Liver (tissue), 9 donors: ENCODE measurements around the gene ABCC8. TPM values are rescaled to one million over a fixed set of nuclear protein-coding genes. Genes with fewer than 3 reads are reported as not detected.

ENCODE experiments used
- DNase-seq: peaks from one replicate; pipeline ENCODE4 v3.0.0-alpha.2; 2017; ENCODE audit warnings: low spot score
- H3K27ac ChIP-seq, 2 donors: one replicate each; pipeline ENCODE4 v1.7.0; 2013; ENCODE audit warnings: inconsistent platforms in 2 of 2, low read length in 2 of 2, control low read depth in 1 of 2, low read depth in 1 of 2, mild to moderate bottlenecking in 1 of 2
- H3K27me3 ChIP-seq, 4 donors: one replicate each; pipeline versions ENCODE4 v1.6.1 to v1.7.0; 2013; ENCODE audit warnings: low read length in 3 of 4, inconsistent platforms in 1 of 4, mild to moderate bottlenecking in 1 of 4, moderate library complexity in 1 of 4; ENCODE audit not compliant: control insufficient read depth in 4 of 4, insufficient read depth in 4 of 4
- H3K36me3 ChIP-seq, 4 donors: one replicate each; pipeline versions ENCODE4 v1.6.1 to v1.7.0; 2013; ENCODE audit warnings: low read length in 3 of 4, mild to moderate bottlenecking in 3 of 4, low read depth in 1 of 4, moderate library complexity in 1 of 4; ENCODE audit not compliant: control insufficient read depth in 4 of 4, insufficient read depth in 3 of 4
- H3K4me1 ChIP-seq, 4 donors: one replicate each; pipeline versions ENCODE4 v1.6.1 to v1.7.0; 2013; ENCODE audit warnings: low read length in 3 of 4, mild to moderate bottlenecking in 3 of 4, moderate library complexity in 1 of 4; ENCODE audit not compliant: control insufficient read depth in 4 of 4, insufficient read depth in 4 of 4
- H3K4me3 ChIP-seq, 3 donors: one replicate each; pipeline versions ENCODE4 v1.6.1 to v1.7.0; 2013; ENCODE audit warnings: low read length in 3 of 3, control low read depth in 1 of 3, low read depth in 1 of 3, mild to moderate bottlenecking in 1 of 3
- H3K9ac ChIP-seq, 2 donors: one replicate each; pipeline ENCODE4 v1.7.0; 2013; ENCODE audit warnings: low read length in 2 of 2, mild to moderate bottlenecking in 2 of 2, moderate library complexity in 2 of 2, control low read depth in 1 of 2, low read depth in 1 of 2
- H3K9me3 ChIP-seq, 4 donors: one replicate each; pipeline versions ENCODE4 v1.6.1 to v1.7.0; 2013; ENCODE audit warnings: low read length in 3 of 4; ENCODE audit not compliant: control insufficient read depth in 4 of 4
- EGR1 ChIP-seq, 2 donors: IDR thresholded peaks; 2 replicates each; pipeline ENCODE4 v1.6.1; 2016 to 2018; ENCODE audit warnings: antibody characterized with exemption in 2 of 2, low read depth in 2 of 2
- FOXA1 ChIP-seq: IDR thresholded peaks from 2 replicates; pipeline ENCODE4 v1.6.1; 2016; ENCODE audit warnings: antibody characterized with exemption
- FOXA2 ChIP-seq: IDR thresholded peaks from 2 replicates; pipeline ENCODE4 v1.6.1; 2016; ENCODE audit warnings: antibody characterized with exemption
- GABPA ChIP-seq, 2 donors: IDR thresholded peaks in 1 of 2; conservative IDR thresholded peaks in 1 of 2; 2 replicates each; pipeline ENCODE4 v1.6.1; 2016; ENCODE audit warnings: antibody characterized with exemption in 2 of 2, mild to moderate bottlenecking in 1 of 2, moderate library complexity in 1 of 2
- HNF4A ChIP-seq, 2 donors: conservative IDR thresholded peaks; 2 replicates each; pipeline ENCODE4 v1.6.1; 2016; ENCODE audit warnings: antibody characterized with exemption in 2 of 2, mild to moderate bottlenecking in 2 of 2
- HNF4G ChIP-seq: IDR thresholded peaks from 2 replicates; pipeline ENCODE4 v1.6.1; 2016; ENCODE audit warnings: antibody characterized with exemption
- JUND ChIP-seq, 2 donors: IDR thresholded peaks; 2 replicates each; pipeline ENCODE4 v1.6.1; 2016; ENCODE audit warnings: antibody characterized with exemption in 2 of 2
- NR2F2 ChIP-seq: IDR thresholded peaks from 2 replicates; pipeline ENCODE4 v1.6.1; 2016; ENCODE audit warnings: antibody characterized with exemption
- RAD21 ChIP-seq, 2 donors: IDR thresholded peaks; 2 replicates each; pipeline ENCODE4 v1.6.1; 2016; ENCODE audit warnings: antibody characterized with exemption in 2 of 2, mild to moderate bottlenecking in 2 of 2
- RXRA ChIP-seq, 2 donors: IDR thresholded peaks; 2 replicates each; pipeline ENCODE4 v1.6.1; 2017 to 2018; ENCODE audit warnings: antibody characterized with exemption in 2 of 2, mild to moderate bottlenecking in 1 of 2
- SP1 ChIP-seq: IDR thresholded peaks from 2 replicates; pipeline ENCODE4 v1.6.1; 2018; ENCODE audit warnings: antibody characterized with exemption, mild to moderate bottlenecking
- TAF1 ChIP-seq: conservative IDR thresholded peaks from 2 replicates; pipeline ENCODE4 v1.6.1; 2016; ENCODE audit warnings: antibody characterized with exemption, mild to moderate bottlenecking
- YY1 ChIP-seq: IDR thresholded peaks from 2 replicates; pipeline ENCODE4 v1.6.1; 2016; ENCODE audit warnings: antibody characterized with exemption, mild to moderate bottlenecking
- WGBS: extraction: QIAGEN DNeasy Blood & Tissue Kit; methylation state at CpG from one replicate; pipeline ENCODE4 v1.1.7; 2013; 5-methylcytosine and 5-hydroxymethylcytosine counted together
- polyA plus RNA-seq, 2 donors: library from polyadenylated mRNA; stranded (reverse) in 1 of 2; unstranded in 1 of 2; fragments of 200-250 nt in 1 of 2; fragments of >200 nt in 1 of 2; fragmentation: Nextera tagmentation in 1 of 2; extraction: Ambion mirVana in 1 of 2; gene quantifications; one replicate each; pipeline versions ENCODE4 v1.2.1 to v1.2.3, GENCODE V29; 2013 to 2015
- total RNA-seq, 2 donors: library from RNA; depleted of rRNA; stranded (reverse); fragments of >200 nt; gene quantifications; one replicate each; pipeline ENCODE4 v1.2.3, GENCODE V29; 2014
- TF ChIP-seq, protein P1 (sequence below): IDR thresholded peaks from 2 replicates; pipeline ENCODE4 v1.6.1; 2016; ENCODE audit warnings: antibody characterized with exemption, mild to moderate bottlenecking
- TF ChIP-seq, protein P2 (sequence below): IDR thresholded peaks from 2 replicates; pipeline ENCODE4 v1.6.1; 2016; ENCODE audit warnings: antibody characterized with exemption
- TF ChIP-seq, protein P3 (sequence below): IDR thresholded peaks from 2 replicates; pipeline ENCODE4 v1.6.1; 2016; ENCODE audit warnings: antibody characterized with exemption
- TF ChIP-seq, protein P4 (sequence below): IDR thresholded peaks from 2 replicates; pipeline ENCODE4 v1.6.1; 2016; ENCODE audit warnings: antibody characterized with exemption
- TF ChIP-seq, protein P5 (sequence below): fragments of 150-350 bp; IDR thresholded peaks from 2 replicates; pipeline ENCODE4 v1.5.1; 2017; ENCODE audit warnings: improper control_type of control experiment, low read depth, low read length; ENCODE audit not compliant: missing input control
- donor health status: healthy.
- donor health status: healthy.
- donor health status: healthy.
- donor health status: healthy.
- donor health status: healthy.

ABCC8 gene
- total and polyA plus RNA-seq, 4 donors, result 0.16 to 0.25 TPM; not detected in 2

DNA sequence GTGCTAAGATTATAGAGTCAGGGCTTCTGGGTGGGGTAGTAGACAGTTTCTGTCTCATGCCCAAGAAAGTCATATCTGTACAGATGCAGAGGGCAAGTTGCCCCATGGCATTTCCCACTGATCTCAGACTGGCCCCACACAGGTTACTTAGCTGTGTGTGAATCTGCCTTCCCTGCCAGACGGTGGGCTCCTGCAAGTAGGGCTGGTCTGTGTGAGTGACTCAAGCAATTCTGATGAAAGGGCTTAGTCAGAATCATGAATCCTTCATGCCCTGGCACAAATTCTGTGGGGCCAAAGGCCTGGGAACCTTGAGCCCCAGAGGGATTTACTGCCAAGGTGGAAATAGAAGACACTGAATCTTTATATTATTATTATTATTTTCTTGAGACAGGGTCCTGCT is 37.2 kb upstream of the ABCC8 start:
- no peak for TF ChIP-seq RXRA (IDR thresholded peaks at IDR 0.05)
- no peak for TF ChIP-seq RAD21 (IDR thresholded peaks at IDR 0.05)
- TF ChIP-seq TAF1, result no peak
- TF ChIP-seq SP1, result no peak
- no peak for TF ChIP-seq FOXA2
- no peak for TF ChIP-seq NR2F2
- TF ChIP-seq, protein P1, sequence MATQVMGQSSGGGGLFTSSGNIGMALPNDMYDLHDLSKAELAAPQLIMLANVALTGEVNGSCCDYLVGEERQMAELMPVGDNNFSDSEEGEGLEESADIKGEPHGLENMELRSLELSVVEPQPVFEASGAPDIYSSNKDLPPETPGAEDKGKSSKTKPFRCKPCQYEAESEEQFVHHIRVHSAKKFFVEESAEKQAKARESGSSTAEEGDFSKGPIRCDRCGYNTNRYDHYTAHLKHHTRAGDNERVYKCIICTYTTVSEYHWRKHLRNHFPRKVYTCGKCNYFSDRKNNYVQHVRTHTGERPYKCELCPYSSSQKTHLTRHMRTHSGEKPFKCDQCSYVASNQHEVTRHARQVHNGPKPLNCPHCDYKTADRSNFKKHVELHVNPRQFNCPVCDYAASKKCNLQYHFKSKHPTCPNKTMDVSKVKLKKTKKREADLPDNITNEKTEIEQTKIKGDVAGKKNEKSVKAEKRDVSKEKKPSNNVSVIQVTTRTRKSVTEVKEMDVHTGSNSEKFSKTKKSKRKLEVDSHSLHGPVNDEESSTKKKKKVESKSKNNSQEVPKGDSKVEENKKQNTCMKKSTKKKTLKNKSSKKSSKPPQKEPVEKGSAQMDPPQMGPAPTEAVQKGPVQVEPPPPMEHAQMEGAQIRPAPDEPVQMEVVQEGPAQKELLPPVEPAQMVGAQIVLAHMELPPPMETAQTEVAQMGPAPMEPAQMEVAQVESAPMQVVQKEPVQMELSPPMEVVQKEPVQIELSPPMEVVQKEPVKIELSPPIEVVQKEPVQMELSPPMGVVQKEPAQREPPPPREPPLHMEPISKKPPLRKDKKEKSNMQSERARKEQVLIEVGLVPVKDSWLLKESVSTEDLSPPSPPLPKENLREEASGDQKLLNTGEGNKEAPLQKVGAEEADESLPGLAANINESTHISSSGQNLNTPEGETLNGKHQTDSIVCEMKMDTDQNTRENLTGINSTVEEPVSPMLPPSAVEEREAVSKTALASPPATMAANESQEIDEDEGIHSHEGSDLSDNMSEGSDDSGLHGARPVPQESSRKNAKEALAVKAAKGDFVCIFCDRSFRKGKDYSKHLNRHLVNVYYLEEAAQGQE, result no peak
- TF ChIP-seq, protein P2, sequence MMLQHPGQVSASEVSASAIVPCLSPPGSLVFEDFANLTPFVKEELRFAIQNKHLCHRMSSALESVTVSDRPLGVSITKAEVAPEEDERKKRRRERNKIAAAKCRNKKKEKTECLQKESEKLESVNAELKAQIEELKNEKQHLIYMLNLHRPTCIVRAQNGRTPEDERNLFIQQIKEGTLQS, result no peak
- TF ChIP-seq GABPA (IDR thresholded peaks at IDR 0.05 in 1 of 2, conservative IDR thresholded peaks at IDR 0.05 in 1 of 2), result no peak
- TF ChIP-seq, protein P3, sequence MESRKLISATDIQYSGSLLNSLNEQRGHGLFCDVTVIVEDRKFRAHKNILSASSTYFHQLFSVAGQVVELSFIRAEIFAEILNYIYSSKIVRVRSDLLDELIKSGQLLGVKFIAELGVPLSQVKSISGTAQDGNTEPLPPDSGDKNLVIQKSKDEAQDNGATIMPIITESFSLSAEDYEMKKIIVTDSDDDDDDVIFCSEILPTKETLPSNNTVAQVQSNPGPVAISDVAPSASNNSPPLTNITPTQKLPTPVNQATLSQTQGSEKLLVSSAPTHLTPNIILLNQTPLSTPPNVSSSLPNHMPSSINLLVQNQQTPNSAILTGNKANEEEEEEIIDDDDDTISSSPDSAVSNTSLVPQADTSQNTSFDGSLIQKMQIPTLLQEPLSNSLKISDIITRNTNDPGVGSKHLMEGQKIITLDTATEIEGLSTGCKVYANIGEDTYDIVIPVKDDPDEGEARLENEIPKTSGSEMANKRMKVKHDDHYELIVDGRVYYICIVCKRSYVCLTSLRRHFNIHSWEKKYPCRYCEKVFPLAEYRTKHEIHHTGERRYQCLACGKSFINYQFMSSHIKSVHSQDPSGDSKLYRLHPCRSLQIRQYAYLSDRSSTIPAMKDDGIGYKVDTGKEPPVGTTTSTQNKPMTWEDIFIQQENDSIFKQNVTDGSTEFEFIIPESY, result no peak
- TF ChIP-seq, protein P4, sequence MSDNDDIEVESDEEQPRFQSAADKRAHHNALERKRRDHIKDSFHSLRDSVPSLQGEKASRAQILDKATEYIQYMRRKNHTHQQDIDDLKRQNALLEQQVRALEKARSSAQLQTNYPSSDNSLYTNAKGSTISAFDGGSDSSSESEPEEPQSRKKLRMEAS, result no peak
- TF ChIP-seq EGR1 (IDR thresholded peaks at IDR 0.05; ENCODE audit: low read depth in 2 of 2), result no peak
- TF ChIP-seq YY1, result no peak
- TF ChIP-seq HNF4A (conservative IDR thresholded peaks at IDR 0.05), result no peak
- no peak for TF ChIP-seq JUND (IDR thresholded peaks at IDR 0.05)
- no peak for TF ChIP-seq FOXA1
- TF ChIP-seq HNF4G, result no peak
- no peaks in the 10 kb centered on the region for H3K9me3 ChIP-seq
- no peak overlapping the region for H3K4me3 ChIP-seq
- H3K9ac ChIP-seq, result no peak overlapping the region
- no peak overlapping the region for H3K27ac ChIP-seq
- no peaks in the 10 kb centered on the region for H3K27me3 ChIP-seq
- H3K4me1 ChIP-seq, result no peaks in the 10 kb centered on the region
- WGBS, result 85% methylated on average over 1 of the region's 1 CpG
- DNase-seq, result no peak
- H3K36me3 ChIP-seq, result no peaks in the 10 kb centered on the region

DNA sequence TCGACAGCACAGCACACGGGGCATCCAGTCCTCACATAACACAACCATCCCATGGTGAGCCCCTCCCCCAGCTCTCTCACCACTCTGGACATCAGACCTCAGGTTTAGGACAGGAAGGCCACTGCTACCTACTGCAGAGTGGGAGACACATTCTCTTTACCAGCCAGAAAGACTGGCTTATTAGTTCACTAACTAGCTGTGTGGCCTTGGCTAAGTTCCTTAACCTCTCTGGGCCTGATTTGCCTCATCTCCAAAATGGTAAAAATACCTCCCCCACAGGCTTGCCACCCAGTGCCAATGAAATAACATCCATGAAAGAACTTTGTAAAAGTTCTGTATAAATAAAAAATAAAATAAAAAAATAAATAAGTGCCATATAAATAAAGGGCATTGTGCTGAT is 35.5 kb upstream of the ABCC8 start:
- Histone ChIP-seq H3K27me3 (no peaks in the 10 kb centered on the region), H3K4me1 (no peaks in the 10 kb centered on the region), H3K9me3 (no peaks in the 10 kb centered on the region), H3K4me3 (no peak overlapping the region), H3K36me3 (no peaks in the 10 kb centered on the region), H3K9ac (no peak overlapping the region), H3K27ac (no peak overlapping the region)
- no peak for DNase-seq
- 44% methylated on average over 2 of the region's 2 CpGs for WGBS
- TF ChIP-seq FOXA2 (no peak), NR2F2 (no peak), SP1 (no peak), RAD21 (IDR thresholded peaks at IDR 0.05) (no peak), GABPA (IDR thresholded peaks at IDR 0.05 in 1 of 2, conservative IDR thresholded peaks at IDR 0.05 in 1 of 2) (no peak), JUND (IDR thresholded peaks at IDR 0.05) (no peak), EGR1 (IDR thresholded peaks at IDR 0.05; ENCODE audit: low read depth in 2 of 2) (no peak), HNF4A (conservative IDR thresholded peaks at IDR 0.05) (no peak), RXRA (IDR thresholded peaks at IDR 0.05) (no peak), TAF1 (no peak)
- TF ChIP-seq, protein P3, result no peak
- TF ChIP-seq, protein P2, result no peak
- TF ChIP-seq, protein P5, sequence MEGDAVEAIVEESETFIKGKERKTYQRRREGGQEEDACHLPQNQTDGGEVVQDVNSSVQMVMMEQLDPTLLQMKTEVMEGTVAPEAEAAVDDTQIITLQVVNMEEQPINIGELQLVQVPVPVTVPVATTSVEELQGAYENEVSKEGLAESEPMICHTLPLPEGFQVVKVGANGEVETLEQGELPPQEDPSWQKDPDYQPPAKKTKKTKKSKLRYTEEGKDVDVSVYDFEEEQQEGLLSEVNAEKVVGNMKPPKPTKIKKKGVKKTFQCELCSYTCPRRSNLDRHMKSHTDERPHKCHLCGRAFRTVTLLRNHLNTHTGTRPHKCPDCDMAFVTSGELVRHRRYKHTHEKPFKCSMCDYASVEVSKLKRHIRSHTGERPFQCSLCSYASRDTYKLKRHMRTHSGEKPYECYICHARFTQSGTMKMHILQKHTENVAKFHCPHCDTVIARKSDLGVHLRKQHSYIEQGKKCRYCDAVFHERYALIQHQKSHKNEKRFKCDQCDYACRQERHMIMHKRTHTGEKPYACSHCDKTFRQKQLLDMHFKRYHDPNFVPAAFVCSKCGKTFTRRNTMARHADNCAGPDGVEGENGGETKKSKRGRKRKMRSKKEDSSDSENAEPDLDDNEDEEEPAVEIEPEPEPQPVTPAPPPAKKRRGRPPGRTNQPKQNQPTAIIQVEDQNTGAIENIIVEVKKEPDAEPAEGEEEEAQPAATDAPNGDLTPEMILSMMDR, result no peak
